ENCODE measurements around the gene HNRNPDL. TPM values are rescaled to one million over a fixed set of nuclear protein-coding genes. Genes with fewer than 3 reads are reported as not detected.
"Not testable (repeated sequence)": the region's sequence is repeated elsewhere in the genome, so short reads cannot be mapped to it uniquely, and the experiment has no call there.

HNRNPDL gene
- total RNA-seq, 4 donors from 2014 or later = 149 to 313 (median 248) TPM

- Histone ChIP-seq H3K4me1 (no peaks in the 10 kb centered on the region), H3K9me3 (no peaks in the 10 kb centered on the region), H3K27ac (no peak overlapping the region), H3K27me3 (no peaks in the 10 kb centered on the region), H3K36me3 (no peaks in the 10 kb centered on the region), H3K4me3 (no peak overlapping the region)
- DNase-seq = no peak
- intact Hi-C loops (cut with DNase I; ENCODE audit: low total_unique reads) = no loop called here
- TF ChIP-seq CTCF (IDR thresholded peaks at IDR 0.05) (no peak), POLR2A (IDR thresholded peaks at IDR 0.05) (no peak)
These were observed 35.4 kb downstream of the HNRNPDL start for GRCh38 chr4:82394896-82395295.

- H3K36me3 ChIP-seq; H3K9me3 ChIP-seq; intact Hi-C loops (cut with DNase I; ENCODE audit: low total_unique reads); H3K4me1 ChIP-seq; DNase-seq; H3K4me3 ChIP-seq; H3K27me3 ChIP-seq; H3K27ac ChIP-seq: not testable (repeated sequence)
These were observed 40.2 kb downstream of the HNRNPDL start for GRCh38 chr4:82390061-82390460.

GRCh38 chr4:82388405-82388804 is 41.9 kb downstream of the HNRNPDL start:
- H3K27me3 ChIP-seq = no peaks in the 10 kb centered on the region
- no peak overlapping the region for H3K27ac ChIP-seq
- no peak overlapping the region for H3K4me3 ChIP-seq
- no peaks in the 10 kb centered on the region for H3K4me1 ChIP-seq
- no peak for DNase-seq
- intact Hi-C loops (cut with DNase I; ENCODE audit: low total_unique reads) = no loop called here
- no peaks in the 10 kb centered on the region for H3K9me3 ChIP-seq
- TF ChIP-seq CTCF (IDR thresholded peaks at IDR 0.05) (no peak), POLR2A (IDR thresholded peaks at IDR 0.05) (no peak)
- H3K36me3 ChIP-seq = no peaks in the 10 kb centered on the region

GRCh38 chr4:82386312-82386711 is 44.0 kb downstream of the HNRNPDL start:
- H3K4me1 ChIP-seq; H3K4me3 ChIP-seq; H3K27me3 ChIP-seq; H3K9me3 ChIP-seq; H3K36me3 ChIP-seq; DNase-seq; intact Hi-C loops (cut with DNase I; ENCODE audit: low total_unique reads); H3K27ac ChIP-seq: not testable (repeated sequence)

GRCh38 chr4:82382751-82383150 is 47.5 kb downstream of the HNRNPDL start:
- no peak for DNase-seq

GRCh38 chr4:82381661-82382296 is 48.5 kb downstream of the HNRNPDL start:
- H3K9me3 ChIP-seq = no peaks in the 10 kb centered on the region
- intact Hi-C loops (cut with DNase I; ENCODE audit: low total_unique reads) = no loop called here
- no peak overlapping the region for H3K27ac ChIP-seq
- no peaks in the 10 kb centered on the region for H3K4me1 ChIP-seq
- TF ChIP-seq CTCF (IDR thresholded peaks at IDR 0.05) (no peak), POLR2A (IDR thresholded peaks at IDR 0.05) (no peak)
- H3K4me3 ChIP-seq = no peak overlapping the region
- no peak for DNase-seq
- no peaks in the 10 kb centered on the region for H3K36me3 ChIP-seq
- H3K27me3 ChIP-seq = no peaks in the 10 kb centered on the region

More at GRCh38 chr4:82382751-82383150, 47.5 kb downstream of the HNRNPDL start:
- H3K36me3 ChIP-seq = no peaks in the 10 kb centered on the region
- no peak overlapping the region for H3K4me3 ChIP-seq
- no peak for TF ChIP-seq CTCF (IDR thresholded peaks at IDR 0.05)
- TF ChIP-seq POLR2A (IDR thresholded peaks at IDR 0.05) = no peak
- no peaks in the 10 kb centered on the region for H3K9me3 ChIP-seq
- H3K27ac ChIP-seq = no peak overlapping the region
- H3K27me3 ChIP-seq = no peaks in the 10 kb centered on the region
- H3K4me1 ChIP-seq = no peaks in the 10 kb centered on the region
- intact Hi-C loops (cut with DNase I; ENCODE audit: low total_unique reads) = no loop called here
